ENCODE measurements around the gene ACVR2A. TPM values are rescaled to one million over a fixed set of nuclear protein-coding genes. Genes with fewer than 3 reads are reported as not detected.

Gene ACVR2A
- total RNA-seq, 1 experiment from 2014 or later, result 17.9 TPM

GRCh38 chr2:147884830-147885229 lies 40.0 kb downstream of the ACVR2A start:
- ChIA-PET POLR2A (ENCODE audit: low non-redundant PET) (interaction anchor here (0.7 kb wide), 1 partner anchor 1058 kb away, joined by 3 read pairs; no protein-coding TSS in a partner anchor), CTCF (no interaction called here)
- Histone ChIP-seq H3K36me3 (ENCODE audit: insufficient read depth, low read length, poor library complexity, severe bottlenecking) (no peaks in the 10 kb centered on the region), H3K4me1 (ENCODE audit: insufficient read depth, low read length, poor library complexity, severe bottlenecking) (peaks cover 11% of the 10 kb centered on the region), H3K27me3 (replicated peaks; ENCODE audit: insufficient read depth, low read depth, low read length, poor library complexity) (no peaks in the 10 kb centered on the region), H3K27ac (ENCODE audit: low read depth, low read length, poor library complexity, severe bottlenecking) (no peak overlapping the region), H3K4me3 (ENCODE audit: low read depth, low read length, poor library complexity, severe bottlenecking) (no peak overlapping the region), H3K9me3 (ENCODE audit: low read depth, low read length, poor library complexity, severe bottlenecking) (no peaks in the 10 kb centered on the region)
- intact Hi-C loops (cut with micrococcal nuclease; ENCODE audit: unreplicated experiment), result no loop called here
- no peak for TF ChIP-seq EZH2 (IDR thresholded peaks at IDR 0.05; ENCODE audit: borderline replicate concordance, low read depth, low read length, poor library complexity, severe bottlenecking)
- no peak for TF ChIP-seq CTCF (conservative IDR thresholded peaks at IDR 0.05; ENCODE audit: low read depth, low read length)
- DNase-seq (ENCODE audit: low spot score), result no peak
- BruUV-seq (replicated peaks), result no TSS peak

GRCh38 chr2:147886136-147886535 lies 41.3 kb downstream of the ACVR2A start:
- H3K9me3 ChIP-seq (ENCODE audit: low read depth, low read length, poor library complexity, severe bottlenecking), result no peaks in the 10 kb centered on the region
- no peak overlapping the region for H3K4me3 ChIP-seq (ENCODE audit: low read depth, low read length, poor library complexity, severe bottlenecking)
- no peak overlapping the region for H3K27ac ChIP-seq (ENCODE audit: low read depth, low read length, poor library complexity, severe bottlenecking)
- no peaks in the 10 kb centered on the region for H3K27me3 ChIP-seq (replicated peaks; ENCODE audit: insufficient read depth, low read depth, low read length, poor library complexity)
- BruUV-seq (replicated peaks), result no TSS peak
- intact Hi-C loops (cut with micrococcal nuclease; ENCODE audit: unreplicated experiment), result no loop called here
- DNase-seq (ENCODE audit: low spot score), result no peak
- peaks cover 11% of the 10 kb centered on the region for H3K4me1 ChIP-seq (ENCODE audit: insufficient read depth, low read length, poor library complexity, severe bottlenecking)
- no peaks in the 10 kb centered on the region for H3K36me3 ChIP-seq (ENCODE audit: insufficient read depth, low read length, poor library complexity, severe bottlenecking)
- ChIA-PET CTCF (no interaction called here), POLR2A (ENCODE audit: low non-redundant PET) (no interaction called here)
- TF ChIP-seq CTCF (conservative IDR thresholded peaks at IDR 0.05; ENCODE audit: low read depth, low read length) (no peak), EZH2 (IDR thresholded peaks at IDR 0.05; ENCODE audit: borderline replicate concordance, low read depth, low read length, poor library complexity, severe bottlenecking) (no peak)

GRCh38 chr2:147888680-147889079 lies 43.9 kb downstream of the ACVR2A start:
- intact Hi-C loops (cut with micrococcal nuclease; ENCODE audit: unreplicated experiment), result no loop called here
- DNase-seq (ENCODE audit: low spot score), result no peak
- no peaks in the 10 kb centered on the region for H3K9me3 ChIP-seq (ENCODE audit: low read depth, low read length, poor library complexity, severe bottlenecking)
- TF ChIP-seq CTCF (conservative IDR thresholded peaks at IDR 0.05; ENCODE audit: low read depth, low read length), result no peak
- TF ChIP-seq EZH2 (IDR thresholded peaks at IDR 0.05; ENCODE audit: borderline replicate concordance, low read depth, low read length, poor library complexity, severe bottlenecking), result no peak
- no peaks in the 10 kb centered on the region for H3K36me3 ChIP-seq (ENCODE audit: insufficient read depth, low read length, poor library complexity, severe bottlenecking)
- peaks cover 7% of the 10 kb centered on the region for H3K4me1 ChIP-seq (ENCODE audit: insufficient read depth, low read length, poor library complexity, severe bottlenecking)
- H3K27me3 ChIP-seq (replicated peaks; ENCODE audit: insufficient read depth, low read depth, low read length, poor library complexity), result no peaks in the 10 kb centered on the region
- no peak overlapping the region for H3K4me3 ChIP-seq (ENCODE audit: low read depth, low read length, poor library complexity, severe bottlenecking)
- H3K27ac ChIP-seq (ENCODE audit: low read depth, low read length, poor library complexity, severe bottlenecking), result no peak overlapping the region
- CTCF ChIA-PET, result no interaction called here
- no TSS peak for BruUV-seq (replicated peaks)
- POLR2A ChIA-PET (ENCODE audit: low non-redundant PET), result no interaction called here

Data from A673 (cell line).